ENCODE results near the gene PLCL2. TPM values are rescaled to one million over a fixed set of nuclear protein-coding genes. Genes with fewer than 3 reads are reported as not detected.

Gene PLCL2
- total RNA-seq, 1 donor from 2014 or later: 1.8 TPM

DNA sequence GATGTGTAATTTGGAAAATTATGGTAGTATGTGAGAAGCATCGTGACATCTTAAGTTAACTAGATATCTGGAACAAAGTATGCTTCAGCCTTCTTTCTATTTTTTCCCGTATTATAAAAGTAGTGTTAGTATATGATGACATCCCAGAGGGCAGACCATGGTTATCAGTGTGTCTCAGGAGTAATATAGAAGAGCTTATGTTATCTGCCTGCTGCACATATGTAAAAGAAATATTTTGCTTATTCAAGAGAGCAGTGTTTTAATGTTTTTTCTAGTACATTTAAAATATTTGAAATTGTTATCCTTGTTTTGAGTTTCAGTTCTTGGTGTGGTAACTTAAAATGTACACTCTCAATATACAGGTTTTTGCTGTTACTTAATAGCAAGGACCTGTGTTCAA lies 24.1 kb downstream of the PLCL2 start:
- no peak overlapping the region for H3K4me3 Mint-ChIP-seq (ENCODE audit: unreplicated experiment)
- no peak for DNase-seq (ENCODE audit: extremely low spot score, unreplicated experiment)

DNA sequence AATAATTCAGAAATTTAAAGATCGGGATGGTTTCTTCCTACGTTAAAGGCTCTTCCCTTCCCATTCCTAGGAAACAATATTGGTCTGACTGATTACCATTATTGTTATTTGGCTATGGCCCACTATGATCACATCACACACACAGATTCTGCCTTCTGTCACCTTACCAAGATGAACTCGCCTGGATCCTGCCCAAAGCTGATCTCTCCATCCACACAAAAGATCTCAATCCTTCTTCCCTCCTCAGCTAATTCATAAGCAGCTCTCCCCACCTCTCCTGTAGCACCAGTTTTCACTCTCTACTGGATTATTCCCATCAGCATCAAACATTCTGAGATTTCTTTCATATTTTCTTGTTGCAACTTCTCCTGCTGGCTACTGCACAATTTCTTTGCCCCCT lies 25.0 kb downstream of the PLCL2 start:
- Mint-ChIP-seq H3K9me3 (ENCODE audit: unreplicated experiment) (no peaks in the 10 kb centered on the region), H3K27me3 (ENCODE audit: unreplicated experiment) (no peaks in the 10 kb centered on the region), H3K36me3 (ENCODE audit: unreplicated experiment) (no peaks in the 10 kb centered on the region), H3K4me1 (ENCODE audit: unreplicated experiment) (peaks cover 15% of the 10 kb centered on the region), H3K27ac (ENCODE audit: unreplicated experiment) (no peak overlapping the region), H3K4me3 (ENCODE audit: unreplicated experiment) (no peak overlapping the region)
- TF ChIP-seq, protein P1, sequence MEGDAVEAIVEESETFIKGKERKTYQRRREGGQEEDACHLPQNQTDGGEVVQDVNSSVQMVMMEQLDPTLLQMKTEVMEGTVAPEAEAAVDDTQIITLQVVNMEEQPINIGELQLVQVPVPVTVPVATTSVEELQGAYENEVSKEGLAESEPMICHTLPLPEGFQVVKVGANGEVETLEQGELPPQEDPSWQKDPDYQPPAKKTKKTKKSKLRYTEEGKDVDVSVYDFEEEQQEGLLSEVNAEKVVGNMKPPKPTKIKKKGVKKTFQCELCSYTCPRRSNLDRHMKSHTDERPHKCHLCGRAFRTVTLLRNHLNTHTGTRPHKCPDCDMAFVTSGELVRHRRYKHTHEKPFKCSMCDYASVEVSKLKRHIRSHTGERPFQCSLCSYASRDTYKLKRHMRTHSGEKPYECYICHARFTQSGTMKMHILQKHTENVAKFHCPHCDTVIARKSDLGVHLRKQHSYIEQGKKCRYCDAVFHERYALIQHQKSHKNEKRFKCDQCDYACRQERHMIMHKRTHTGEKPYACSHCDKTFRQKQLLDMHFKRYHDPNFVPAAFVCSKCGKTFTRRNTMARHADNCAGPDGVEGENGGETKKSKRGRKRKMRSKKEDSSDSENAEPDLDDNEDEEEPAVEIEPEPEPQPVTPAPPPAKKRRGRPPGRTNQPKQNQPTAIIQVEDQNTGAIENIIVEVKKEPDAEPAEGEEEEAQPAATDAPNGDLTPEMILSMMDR (IDR thresholded peaks at IDR 0.05): no peak
- no peak for DNase-seq (ENCODE audit: extremely low spot score, unreplicated experiment)

More for the DNA sequence above, 24.1 kb downstream of the PLCL2 start:
- Mint-ChIP-seq H3K27me3 (ENCODE audit: unreplicated experiment) (no peaks in the 10 kb centered on the region), H3K9me3 (ENCODE audit: unreplicated experiment) (no peaks in the 10 kb centered on the region), H3K4me1 (ENCODE audit: unreplicated experiment) (peaks cover 15% of the 10 kb centered on the region), H3K36me3 (ENCODE audit: unreplicated experiment) (no peaks in the 10 kb centered on the region), H3K27ac (ENCODE audit: unreplicated experiment) (no peak overlapping the region)
- TF ChIP-seq, protein P1 (IDR thresholded peaks at IDR 0.05): no peak

DNA sequence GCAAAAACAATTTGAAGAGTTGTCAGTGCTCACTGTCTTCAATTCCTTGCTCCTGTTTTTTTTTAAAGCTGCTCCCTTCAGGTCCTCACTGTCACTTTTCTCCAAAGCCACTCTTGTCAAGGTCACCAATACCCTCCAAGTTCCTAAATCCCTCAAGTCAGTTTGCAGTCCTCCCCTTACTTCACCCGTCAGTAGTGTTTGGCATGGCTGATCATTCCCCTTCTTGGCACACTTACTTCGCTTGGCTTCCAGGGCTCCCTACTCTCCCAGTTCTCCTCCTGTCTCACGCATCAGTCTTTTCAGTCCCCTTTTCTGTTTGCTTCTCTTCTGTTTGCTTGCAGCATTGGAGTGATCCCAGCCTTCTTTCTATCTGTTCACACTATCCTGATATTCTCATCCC lies 25.5 kb downstream of the PLCL2 start:
- Mint-ChIP-seq H3K4me1 (ENCODE audit: unreplicated experiment) (peaks cover 15% of the 10 kb centered on the region), H3K4me3 (ENCODE audit: unreplicated experiment) (no peak overlapping the region), H3K27me3 (ENCODE audit: unreplicated experiment) (no peaks in the 10 kb centered on the region), H3K27ac (ENCODE audit: unreplicated experiment) (no peak overlapping the region), H3K36me3 (ENCODE audit: unreplicated experiment) (no peaks in the 10 kb centered on the region), H3K9me3 (ENCODE audit: unreplicated experiment) (no peaks in the 10 kb centered on the region)
- DNase-seq (ENCODE audit: extremely low spot score, unreplicated experiment): no peak
- TF ChIP-seq, protein P1 (IDR thresholded peaks at IDR 0.05): no peak

DNA sequence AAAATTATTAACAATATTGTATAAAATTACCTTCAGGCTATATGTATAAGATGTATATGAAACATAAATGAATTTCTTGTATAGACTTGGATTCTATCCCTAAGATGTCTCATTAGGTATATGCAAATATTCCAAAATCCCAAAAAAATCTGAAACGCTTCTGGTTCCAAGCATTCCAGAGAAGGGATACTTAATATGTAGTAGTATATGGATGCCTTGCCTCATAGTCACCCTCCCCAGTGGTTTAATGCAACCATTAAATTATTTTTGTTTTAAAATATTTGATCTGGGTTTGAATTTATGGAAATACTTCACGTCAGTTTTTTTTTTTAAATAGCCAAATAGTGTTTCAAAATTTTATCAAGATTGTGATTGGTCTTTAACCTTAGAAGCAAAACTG lies 27.2 kb downstream of the PLCL2 start:
- Mint-ChIP-seq H3K4me1 (ENCODE audit: unreplicated experiment) (peaks cover 11% of the 10 kb centered on the region), H3K9me3 (ENCODE audit: unreplicated experiment) (no peaks in the 10 kb centered on the region), H3K27me3 (ENCODE audit: unreplicated experiment) (no peaks in the 10 kb centered on the region)

DNA sequence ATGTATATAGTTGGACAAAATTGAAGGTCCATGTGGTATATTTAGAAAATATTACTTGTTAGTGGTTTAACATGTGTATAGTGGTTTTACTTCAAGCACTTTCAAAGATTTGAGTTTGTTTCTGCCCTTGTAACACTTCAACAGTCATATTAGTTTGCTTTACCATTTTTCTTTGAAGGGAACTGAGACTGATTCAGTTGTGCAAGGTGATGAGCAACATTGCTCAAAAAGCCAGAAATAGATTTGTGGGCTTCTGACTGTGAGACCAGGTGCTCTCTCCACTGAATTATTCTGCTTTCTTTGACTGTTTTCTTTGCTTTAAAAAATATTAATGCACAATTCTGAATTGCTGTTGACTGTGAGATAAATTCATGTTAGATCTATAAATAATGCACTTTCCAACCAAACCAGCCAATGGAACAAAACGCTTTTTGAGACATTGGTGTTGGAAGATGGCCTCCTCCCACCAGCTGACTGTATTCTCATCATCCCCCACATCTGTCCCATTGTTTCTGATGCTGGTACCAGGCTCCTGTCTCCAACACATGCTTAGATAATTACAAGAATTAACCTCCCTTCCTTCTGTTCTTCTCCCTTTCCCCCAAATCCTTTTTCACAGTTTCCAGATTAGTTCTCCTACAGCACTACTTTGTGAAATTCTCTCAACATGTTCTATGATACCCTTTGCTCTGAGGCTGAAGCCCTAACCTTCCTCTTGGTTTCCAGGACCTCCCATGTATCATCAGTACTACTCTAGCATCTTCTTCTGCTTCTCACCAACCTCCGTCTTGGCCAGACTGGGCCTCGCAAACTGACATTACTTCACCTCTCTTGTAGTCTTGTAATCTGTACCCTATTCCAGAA lies 27.9 kb downstream of the PLCL2 start:
- Mint-ChIP-seq H3K27ac (ENCODE audit: unreplicated experiment) (no peak overlapping the region), H3K36me3 (ENCODE audit: unreplicated experiment) (no peaks in the 10 kb centered on the region), H3K27me3 (ENCODE audit: unreplicated experiment) (no peaks in the 10 kb centered on the region), H3K4me1 (ENCODE audit: unreplicated experiment) (peaks cover 8% of the 10 kb centered on the region), H3K4me3 (ENCODE audit: unreplicated experiment) (no peak overlapping the region), H3K9me3 (ENCODE audit: unreplicated experiment) (no peaks in the 10 kb centered on the region)
- TF ChIP-seq, protein P1 (IDR thresholded peaks at IDR 0.05): no peak
- no peak for DNase-seq (ENCODE audit: extremely low spot score, unreplicated experiment)

More for the DNA sequence above, 27.2 kb downstream of the PLCL2 start:
- TF ChIP-seq, protein P1 (IDR thresholded peaks at IDR 0.05): no peak
- DNase-seq (ENCODE audit: extremely low spot score, unreplicated experiment): no peak
- no peak overlapping the region for H3K4me3 Mint-ChIP-seq (ENCODE audit: unreplicated experiment)
- H3K36me3 Mint-ChIP-seq (ENCODE audit: unreplicated experiment): no peaks in the 10 kb centered on the region
- H3K27ac Mint-ChIP-seq (ENCODE audit: unreplicated experiment): no peak overlapping the region

Measured in osteocyte (in vitro differentiated cells).